ENCODE data around the gene LRIT1.

Gene LRIT1

DNA sequence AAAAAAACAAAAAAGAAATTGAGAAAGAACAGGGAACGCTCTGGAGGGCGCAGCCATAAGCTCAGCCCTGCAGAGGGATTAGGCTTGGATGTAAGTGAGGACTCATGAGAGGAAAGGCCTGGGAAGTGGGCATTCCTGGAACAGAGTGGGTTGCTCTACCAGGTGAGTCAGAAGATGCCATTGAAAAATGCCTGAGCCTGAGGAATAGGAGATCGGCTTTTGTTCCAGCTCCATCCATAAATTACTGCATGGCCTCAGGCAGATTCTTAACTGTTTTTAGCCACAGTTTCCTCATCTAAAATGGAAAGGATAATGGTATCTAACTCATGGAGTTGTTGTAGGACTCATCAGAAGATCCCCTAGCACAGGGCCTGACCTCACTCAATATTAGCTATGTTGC lies 2.4 kb upstream of the LRIT1 start:
- Histone ChIP-seq H3K27ac (peak overlapping the region; percentile 91), H3K36me3 (no peaks in the 10 kb centered on the region), H3K9me3 (ENCODE audit: severe bottlenecking) (no peaks in the 10 kb centered on the region), H3K4me3 (ENCODE audit: low read depth, low read length) (no peak overlapping the region), H3K27me3 (ENCODE audit: insufficient read depth, low read depth, severe bottlenecking) (no peaks in the 10 kb centered on the region)
- no peak for DNase-seq
- TF ChIP-seq, protein P1, sequence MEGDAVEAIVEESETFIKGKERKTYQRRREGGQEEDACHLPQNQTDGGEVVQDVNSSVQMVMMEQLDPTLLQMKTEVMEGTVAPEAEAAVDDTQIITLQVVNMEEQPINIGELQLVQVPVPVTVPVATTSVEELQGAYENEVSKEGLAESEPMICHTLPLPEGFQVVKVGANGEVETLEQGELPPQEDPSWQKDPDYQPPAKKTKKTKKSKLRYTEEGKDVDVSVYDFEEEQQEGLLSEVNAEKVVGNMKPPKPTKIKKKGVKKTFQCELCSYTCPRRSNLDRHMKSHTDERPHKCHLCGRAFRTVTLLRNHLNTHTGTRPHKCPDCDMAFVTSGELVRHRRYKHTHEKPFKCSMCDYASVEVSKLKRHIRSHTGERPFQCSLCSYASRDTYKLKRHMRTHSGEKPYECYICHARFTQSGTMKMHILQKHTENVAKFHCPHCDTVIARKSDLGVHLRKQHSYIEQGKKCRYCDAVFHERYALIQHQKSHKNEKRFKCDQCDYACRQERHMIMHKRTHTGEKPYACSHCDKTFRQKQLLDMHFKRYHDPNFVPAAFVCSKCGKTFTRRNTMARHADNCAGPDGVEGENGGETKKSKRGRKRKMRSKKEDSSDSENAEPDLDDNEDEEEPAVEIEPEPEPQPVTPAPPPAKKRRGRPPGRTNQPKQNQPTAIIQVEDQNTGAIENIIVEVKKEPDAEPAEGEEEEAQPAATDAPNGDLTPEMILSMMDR (IDR thresholded peaks at IDR 0.05; ENCODE audit: low read depth, low read length): no peak

DNA sequence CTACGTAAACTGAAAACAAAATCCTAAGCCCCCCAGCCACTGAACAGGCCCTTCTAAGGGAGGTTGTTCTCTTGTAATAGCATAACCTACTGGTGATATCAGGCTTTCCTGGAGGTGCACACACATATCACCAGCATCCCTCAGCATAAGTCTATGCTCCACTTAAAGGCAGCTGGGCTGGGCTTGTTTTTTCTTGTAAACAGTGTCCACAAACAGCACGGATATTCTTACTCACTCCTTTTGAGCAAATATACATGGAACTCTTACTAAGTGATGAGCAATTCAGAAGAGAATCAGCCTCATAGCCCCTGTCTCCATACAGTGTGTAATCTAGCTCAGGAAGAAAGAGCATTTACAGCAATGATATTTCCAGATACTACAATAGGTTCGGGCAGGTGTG lies 2.4 kb downstream of the LRIT1 start:
- Histone ChIP-seq H3K27me3 (ENCODE audit: insufficient read depth, low read depth, severe bottlenecking) (no peaks in the 10 kb centered on the region), H3K36me3 (no peaks in the 10 kb centered on the region), H3K27ac (no peak overlapping the region), H3K9me3 (ENCODE audit: severe bottlenecking) (no peaks in the 10 kb centered on the region), H3K4me3 (ENCODE audit: low read depth, low read length) (no peak overlapping the region)
- no peak for DNase-seq
- TF ChIP-seq, protein P1 (IDR thresholded peaks at IDR 0.05; ENCODE audit: low read depth, low read length): no peak

DNA sequence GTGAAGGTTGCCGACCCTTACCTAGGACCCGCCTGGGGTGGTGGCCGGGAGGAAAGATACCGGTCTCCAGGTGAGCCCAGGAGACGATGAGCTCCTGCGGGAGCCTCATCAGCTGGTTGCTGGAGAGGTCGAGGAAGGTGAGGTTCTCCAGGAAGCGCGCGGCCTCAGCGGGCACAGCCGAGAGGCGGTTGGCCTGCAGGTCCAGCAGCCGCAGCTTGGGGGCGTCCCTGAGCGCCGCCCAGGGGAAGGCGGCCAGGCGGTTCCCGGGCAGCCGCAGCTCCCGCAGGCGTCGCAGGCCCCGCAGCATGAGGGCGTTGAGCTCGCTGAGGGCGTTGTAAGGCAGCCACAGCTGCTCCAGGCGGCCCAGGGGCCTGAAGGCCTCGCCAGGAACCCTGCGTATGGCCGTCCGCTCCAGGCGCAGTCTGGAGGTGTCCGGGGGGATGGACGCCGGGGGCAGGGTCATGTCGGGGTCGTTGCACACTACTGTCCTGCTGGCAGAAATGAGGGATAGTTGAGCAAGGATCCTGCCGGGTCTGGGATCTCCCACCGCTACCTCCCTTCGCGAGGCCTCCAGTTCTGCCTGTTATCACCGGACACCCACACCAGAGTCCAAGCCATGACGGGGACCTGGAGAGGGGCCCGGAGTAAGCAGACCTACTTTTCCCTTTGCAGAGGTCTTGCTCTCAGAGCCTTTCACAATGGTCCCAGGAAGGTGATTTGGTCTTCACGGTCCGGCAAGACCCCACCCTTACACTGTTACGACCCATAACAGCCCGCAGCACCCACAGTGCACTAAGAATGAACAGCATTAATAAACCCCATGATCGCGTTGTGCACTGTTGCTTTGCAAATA lies 3.9 kb downstream of the LRIT1 start:
- TF ChIP-seq, protein P1 (IDR thresholded peaks at IDR 0.05; ENCODE audit: low read depth, low read length): peak; percentile 29; the same call in 1 of the 2 replicates
- Histone ChIP-seq H3K9me3 (ENCODE audit: severe bottlenecking) (no peaks in the 10 kb centered on the region), H3K27me3 (ENCODE audit: insufficient read depth, low read depth, severe bottlenecking) (no peaks in the 10 kb centered on the region), H3K27ac (no peak overlapping the region), H3K36me3 (no peaks in the 10 kb centered on the region), H3K4me3 (ENCODE audit: low read depth, low read length) (no peak overlapping the region)
- DNase-seq: no peak

DNA sequence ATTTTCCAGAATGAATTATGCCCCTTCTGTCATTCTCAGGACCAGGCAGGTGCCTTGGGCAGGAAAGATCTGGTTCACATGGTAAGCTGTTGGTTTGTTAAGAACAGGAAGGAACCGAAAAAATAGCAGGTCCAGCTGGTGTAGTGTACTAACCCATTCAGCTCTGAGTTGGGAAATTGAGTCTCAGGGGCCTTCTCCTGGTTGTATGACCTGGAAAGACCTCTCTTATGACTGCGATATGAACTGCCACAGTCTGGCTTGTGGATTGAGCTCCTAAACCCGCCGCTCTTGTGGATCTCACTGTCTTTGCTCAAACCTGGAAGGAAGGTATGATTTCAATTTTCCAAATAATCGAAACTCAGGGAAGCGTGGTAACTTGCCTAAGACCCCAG lies 4.5 kb downstream of the LRIT1 start:
- H3K36me3 ChIP-seq: no peaks in the 10 kb centered on the region
- DNase-seq: no peak
- no peak overlapping the region for H3K27ac ChIP-seq
- no peaks in the 10 kb centered on the region for H3K9me3 ChIP-seq (ENCODE audit: severe bottlenecking)
- no peaks in the 10 kb centered on the region for H3K27me3 ChIP-seq (ENCODE audit: insufficient read depth, low read depth, severe bottlenecking)
- no peak overlapping the region for H3K4me3 ChIP-seq (ENCODE audit: low read depth, low read length)
- TF ChIP-seq, protein P1 (IDR thresholded peaks at IDR 0.05; ENCODE audit: low read depth, low read length): no peak

DNA sequence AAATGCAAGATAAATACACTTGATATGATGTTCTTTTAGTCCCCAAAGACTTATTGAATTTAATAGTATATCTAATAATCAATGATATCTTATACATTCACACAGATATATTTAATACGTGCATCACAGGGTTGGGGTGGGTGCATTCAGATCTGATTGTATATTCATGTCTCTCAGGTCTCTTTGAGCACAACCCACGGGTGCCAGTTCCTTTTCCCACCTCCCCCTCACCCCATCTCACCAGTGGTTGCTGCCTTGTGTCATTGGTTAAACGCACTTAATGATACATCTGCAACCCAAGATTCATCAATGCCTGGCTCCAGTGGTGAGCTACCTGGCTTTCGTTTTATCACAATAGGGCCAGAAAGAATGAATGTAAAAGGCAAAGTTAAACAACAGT lies 6.2 kb downstream of the LRIT1 start:
- H3K9me3 ChIP-seq (ENCODE audit: severe bottlenecking): no peaks in the 10 kb centered on the region
- H3K27me3 ChIP-seq (ENCODE audit: insufficient read depth, low read depth, severe bottlenecking): no peaks in the 10 kb centered on the region
- no peak for DNase-seq
- H3K27ac ChIP-seq: no peak overlapping the region
- H3K4me3 ChIP-seq (ENCODE audit: low read depth, low read length): no peak overlapping the region
- TF ChIP-seq, protein P1 (IDR thresholded peaks at IDR 0.05; ENCODE audit: low read depth, low read length): no peak
- H3K36me3 ChIP-seq: peaks cover 3% of the 10 kb centered on the region; the same call in 1 of the 2 replicates
